Liver (tissue), 3 donors: ENCODE measurements around the gene IDH3B.

Experiments
- EGR1 ChIP-seq, 2 donors: IDR thresholded peaks; 2 replicates each; pipeline ENCODE4 v1.6.1; 2016 to 2018; ENCODE audit warnings: antibody characterized with exemption in 2 of 2, low read depth in 2 of 2
- GABPA ChIP-seq, 2 donors: IDR thresholded peaks in 1 of 2; conservative IDR thresholded peaks in 1 of 2; 2 replicates each; pipeline ENCODE4 v1.6.1; 2016; ENCODE audit warnings: antibody characterized with exemption in 2 of 2, mild to moderate bottlenecking in 1 of 2, moderate library complexity in 1 of 2
- RAD21 ChIP-seq, 2 donors: IDR thresholded peaks; 2 replicates each; pipeline ENCODE4 v1.6.1; 2016; ENCODE audit warnings: antibody characterized with exemption in 2 of 2, mild to moderate bottlenecking in 2 of 2
- RXRA ChIP-seq, 2 donors: IDR thresholded peaks; 2 replicates each; pipeline ENCODE4 v1.6.1; 2017 to 2018; ENCODE audit warnings: antibody characterized with exemption in 2 of 2, mild to moderate bottlenecking in 1 of 2
- SP1 ChIP-seq: IDR thresholded peaks from 2 replicates; pipeline ENCODE4 v1.6.1; 2018; ENCODE audit warnings: antibody characterized with exemption, mild to moderate bottlenecking
- TAF1 ChIP-seq: conservative IDR thresholded peaks from 2 replicates; pipeline ENCODE4 v1.6.1; 2016; ENCODE audit warnings: antibody characterized with exemption, mild to moderate bottlenecking
- YY1 ChIP-seq: IDR thresholded peaks from 2 replicates; pipeline ENCODE4 v1.6.1; 2016; ENCODE audit warnings: antibody characterized with exemption, mild to moderate bottlenecking
- TF ChIP-seq, protein P1 (sequence below): IDR thresholded peaks from 2 replicates; pipeline ENCODE4 v1.6.1; 2016; ENCODE audit warnings: antibody characterized with exemption, mild to moderate bottlenecking
- TF ChIP-seq, protein P2 (sequence below): fragments of 150-350 bp; IDR thresholded peaks from 2 replicates; pipeline ENCODE4 v1.5.1; 2017; ENCODE audit warnings: improper control_type of control experiment, low read depth, low read length; ENCODE audit not compliant: missing input control
- TF ChIP-seq, protein P3 (sequence below): IDR thresholded peaks from 2 replicates; pipeline ENCODE4 v1.6.1; 2016; ENCODE audit warnings: antibody characterized with exemption
- TF ChIP-seq, protein P4 (sequence below): IDR thresholded peaks from 2 replicates; pipeline ENCODE4 v1.6.1; 2016; ENCODE audit warnings: antibody characterized with exemption
- TF ChIP-seq, protein P5 (sequence below): IDR thresholded peaks from 2 replicates; pipeline ENCODE4 v1.6.1; 2016; ENCODE audit warnings: antibody characterized with exemption
- donor health status: healthy.
- donor health status: healthy.

DNA sequence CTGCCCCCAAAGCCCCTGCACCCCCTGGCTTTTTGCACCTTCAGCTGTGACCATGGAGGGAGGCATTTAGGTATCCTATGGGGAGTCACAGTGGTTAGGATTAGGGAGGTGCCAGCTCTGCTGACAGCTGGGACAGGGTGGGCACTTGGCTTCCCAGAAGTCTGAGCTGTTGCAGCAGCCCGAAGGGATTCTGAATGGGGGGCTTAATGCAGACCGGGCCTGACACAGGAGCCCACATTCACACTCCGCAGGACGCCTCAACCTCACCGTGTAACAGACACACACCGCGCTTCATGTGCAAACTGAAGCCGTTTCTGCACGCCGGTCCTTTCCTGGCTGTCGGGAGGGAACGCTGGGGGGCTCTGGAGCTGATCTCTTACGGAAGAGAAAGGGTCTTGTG lies 30.5 kb upstream of the IDH3B start:
- TF ChIP-seq, protein P1, sequence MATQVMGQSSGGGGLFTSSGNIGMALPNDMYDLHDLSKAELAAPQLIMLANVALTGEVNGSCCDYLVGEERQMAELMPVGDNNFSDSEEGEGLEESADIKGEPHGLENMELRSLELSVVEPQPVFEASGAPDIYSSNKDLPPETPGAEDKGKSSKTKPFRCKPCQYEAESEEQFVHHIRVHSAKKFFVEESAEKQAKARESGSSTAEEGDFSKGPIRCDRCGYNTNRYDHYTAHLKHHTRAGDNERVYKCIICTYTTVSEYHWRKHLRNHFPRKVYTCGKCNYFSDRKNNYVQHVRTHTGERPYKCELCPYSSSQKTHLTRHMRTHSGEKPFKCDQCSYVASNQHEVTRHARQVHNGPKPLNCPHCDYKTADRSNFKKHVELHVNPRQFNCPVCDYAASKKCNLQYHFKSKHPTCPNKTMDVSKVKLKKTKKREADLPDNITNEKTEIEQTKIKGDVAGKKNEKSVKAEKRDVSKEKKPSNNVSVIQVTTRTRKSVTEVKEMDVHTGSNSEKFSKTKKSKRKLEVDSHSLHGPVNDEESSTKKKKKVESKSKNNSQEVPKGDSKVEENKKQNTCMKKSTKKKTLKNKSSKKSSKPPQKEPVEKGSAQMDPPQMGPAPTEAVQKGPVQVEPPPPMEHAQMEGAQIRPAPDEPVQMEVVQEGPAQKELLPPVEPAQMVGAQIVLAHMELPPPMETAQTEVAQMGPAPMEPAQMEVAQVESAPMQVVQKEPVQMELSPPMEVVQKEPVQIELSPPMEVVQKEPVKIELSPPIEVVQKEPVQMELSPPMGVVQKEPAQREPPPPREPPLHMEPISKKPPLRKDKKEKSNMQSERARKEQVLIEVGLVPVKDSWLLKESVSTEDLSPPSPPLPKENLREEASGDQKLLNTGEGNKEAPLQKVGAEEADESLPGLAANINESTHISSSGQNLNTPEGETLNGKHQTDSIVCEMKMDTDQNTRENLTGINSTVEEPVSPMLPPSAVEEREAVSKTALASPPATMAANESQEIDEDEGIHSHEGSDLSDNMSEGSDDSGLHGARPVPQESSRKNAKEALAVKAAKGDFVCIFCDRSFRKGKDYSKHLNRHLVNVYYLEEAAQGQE: no peak
- TF ChIP-seq, protein P2, sequence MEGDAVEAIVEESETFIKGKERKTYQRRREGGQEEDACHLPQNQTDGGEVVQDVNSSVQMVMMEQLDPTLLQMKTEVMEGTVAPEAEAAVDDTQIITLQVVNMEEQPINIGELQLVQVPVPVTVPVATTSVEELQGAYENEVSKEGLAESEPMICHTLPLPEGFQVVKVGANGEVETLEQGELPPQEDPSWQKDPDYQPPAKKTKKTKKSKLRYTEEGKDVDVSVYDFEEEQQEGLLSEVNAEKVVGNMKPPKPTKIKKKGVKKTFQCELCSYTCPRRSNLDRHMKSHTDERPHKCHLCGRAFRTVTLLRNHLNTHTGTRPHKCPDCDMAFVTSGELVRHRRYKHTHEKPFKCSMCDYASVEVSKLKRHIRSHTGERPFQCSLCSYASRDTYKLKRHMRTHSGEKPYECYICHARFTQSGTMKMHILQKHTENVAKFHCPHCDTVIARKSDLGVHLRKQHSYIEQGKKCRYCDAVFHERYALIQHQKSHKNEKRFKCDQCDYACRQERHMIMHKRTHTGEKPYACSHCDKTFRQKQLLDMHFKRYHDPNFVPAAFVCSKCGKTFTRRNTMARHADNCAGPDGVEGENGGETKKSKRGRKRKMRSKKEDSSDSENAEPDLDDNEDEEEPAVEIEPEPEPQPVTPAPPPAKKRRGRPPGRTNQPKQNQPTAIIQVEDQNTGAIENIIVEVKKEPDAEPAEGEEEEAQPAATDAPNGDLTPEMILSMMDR: no peak
- TF ChIP-seq GABPA (IDR thresholded peaks at IDR 0.05 in 1 of 2, conservative IDR thresholded peaks at IDR 0.05 in 1 of 2): no peak
- no peak for TF ChIP-seq YY1
- TF ChIP-seq, protein P3, sequence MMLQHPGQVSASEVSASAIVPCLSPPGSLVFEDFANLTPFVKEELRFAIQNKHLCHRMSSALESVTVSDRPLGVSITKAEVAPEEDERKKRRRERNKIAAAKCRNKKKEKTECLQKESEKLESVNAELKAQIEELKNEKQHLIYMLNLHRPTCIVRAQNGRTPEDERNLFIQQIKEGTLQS: no peak
- no peak for TF ChIP-seq TAF1
- TF ChIP-seq, protein P4, sequence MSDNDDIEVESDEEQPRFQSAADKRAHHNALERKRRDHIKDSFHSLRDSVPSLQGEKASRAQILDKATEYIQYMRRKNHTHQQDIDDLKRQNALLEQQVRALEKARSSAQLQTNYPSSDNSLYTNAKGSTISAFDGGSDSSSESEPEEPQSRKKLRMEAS: no peak
- TF ChIP-seq RAD21 (IDR thresholded peaks at IDR 0.05): no peak
- TF ChIP-seq, protein P5, sequence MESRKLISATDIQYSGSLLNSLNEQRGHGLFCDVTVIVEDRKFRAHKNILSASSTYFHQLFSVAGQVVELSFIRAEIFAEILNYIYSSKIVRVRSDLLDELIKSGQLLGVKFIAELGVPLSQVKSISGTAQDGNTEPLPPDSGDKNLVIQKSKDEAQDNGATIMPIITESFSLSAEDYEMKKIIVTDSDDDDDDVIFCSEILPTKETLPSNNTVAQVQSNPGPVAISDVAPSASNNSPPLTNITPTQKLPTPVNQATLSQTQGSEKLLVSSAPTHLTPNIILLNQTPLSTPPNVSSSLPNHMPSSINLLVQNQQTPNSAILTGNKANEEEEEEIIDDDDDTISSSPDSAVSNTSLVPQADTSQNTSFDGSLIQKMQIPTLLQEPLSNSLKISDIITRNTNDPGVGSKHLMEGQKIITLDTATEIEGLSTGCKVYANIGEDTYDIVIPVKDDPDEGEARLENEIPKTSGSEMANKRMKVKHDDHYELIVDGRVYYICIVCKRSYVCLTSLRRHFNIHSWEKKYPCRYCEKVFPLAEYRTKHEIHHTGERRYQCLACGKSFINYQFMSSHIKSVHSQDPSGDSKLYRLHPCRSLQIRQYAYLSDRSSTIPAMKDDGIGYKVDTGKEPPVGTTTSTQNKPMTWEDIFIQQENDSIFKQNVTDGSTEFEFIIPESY: no peak
- TF ChIP-seq SP1: no peak
- TF ChIP-seq EGR1 (IDR thresholded peaks at IDR 0.05; ENCODE audit: low read depth in 2 of 2): no peak
- no peak for TF ChIP-seq RXRA (IDR thresholded peaks at IDR 0.05)
